Measurements from ENCODE around the gene ACRBP.

- TF ChIP-seq POLR2AphosphoS5 (IDR thresholded peaks at IDR 0.05; ENCODE audit: low read depth, low read length) (no peak), POLR2A (IDR thresholded peaks at IDR 0.05; ENCODE audit: low read depth, low read length) (no peak), TAF1 (IDR thresholded peaks at IDR 0.05; ENCODE audit: low read depth, low read length) (no peak), PAX5 (IDR thresholded peaks at IDR 0.05; ENCODE audit: insufficient read depth, low read length, severe bottlenecking) (no peak), SPI1 (IDR thresholded peaks at IDR 0.05; ENCODE audit: low read depth, low read length) (no peak)
Measured at GRCh38 chr12:6639151-6639801, 8.0 kb downstream of the ACRBP start.
